ENCODE results near the gene APOBEC3B. TPM values are rescaled to one million over a fixed set of nuclear protein-coding genes. Genes with fewer than 3 reads are reported as not detected.

Gene APOBEC3B
- polyA plus RNA-seq, 1 donor from 2014 or later: not detected

DNA sequence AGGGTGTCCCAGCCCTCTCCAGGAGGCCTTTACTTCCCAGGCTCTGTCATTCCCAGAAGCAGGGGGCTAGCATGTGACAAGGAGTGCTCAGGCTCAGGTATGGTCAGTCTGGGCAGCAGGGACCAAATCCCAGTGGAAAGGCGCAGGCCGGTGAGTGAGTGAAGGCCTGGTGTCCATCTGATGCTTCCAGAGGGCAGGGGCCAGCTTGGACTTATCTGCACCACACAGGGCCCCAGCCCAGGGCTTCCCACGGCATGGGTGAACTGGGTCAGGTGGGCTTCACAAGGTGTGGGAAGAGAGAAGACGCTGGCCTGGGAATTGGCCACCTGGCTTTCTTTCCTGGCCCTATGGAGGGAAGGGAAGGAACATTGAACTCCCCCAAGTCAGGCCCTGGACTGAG, 45.1 kb upstream of the APOBEC3B start:
- Histone ChIP-seq H3F3A (ENCODE audit: insufficient read depth, low read length, poor library complexity, severe bottlenecking) (no peaks in the 10 kb centered on the region), H3K4me2 (ENCODE audit: low read length) (no peak overlapping the region), H3K9me3 (ENCODE audit: low read length) (no peaks in the 10 kb centered on the region), H3K36me3 (ENCODE audit: insufficient read depth, low read length) (no peaks in the 10 kb centered on the region), H3K4me3 (ENCODE audit: low read length) (no peak overlapping the region), H3K79me2 (replicated peaks; ENCODE audit: insufficient read depth, low read length) (no peaks in the 10 kb centered on the region), H3K27ac (ENCODE audit: low read length) (no peak overlapping the region), H3K9ac (ENCODE audit: low read length) (no peak overlapping the region), H3K9me2 (ENCODE audit: insufficient read depth, low read length) (no peaks in the 10 kb centered on the region), H2AFZ (ENCODE audit: low read depth, low read length) (no peak overlapping the region), H3K27me3 (ENCODE audit: insufficient read depth, low read depth, low read length) (no peaks in the 10 kb centered on the region), H4K20me1 (ENCODE audit: insufficient read depth) (no peaks in the 10 kb centered on the region)
- TF ChIP-seq SMC3 (conservative IDR thresholded peaks at IDR 0.05; ENCODE audit: poor library complexity) (no peak), EP300 (conservative IDR thresholded peaks at IDR 0.05; ENCODE audit: poor library complexity, severe bottlenecking) (no peak), EZH2 (IDR thresholded peaks at IDR 0.05; ENCODE audit: borderline replicate concordance, insufficient read depth, low read length, poor library complexity, severe bottlenecking) (no peak), MXI1 (conservative IDR thresholded peaks at IDR 0.05; ENCODE audit: poor library complexity, severe bottlenecking) (no peak), TAF1 (IDR thresholded peaks at IDR 0.05; ENCODE audit: low read depth) (no peak), RAD21 (conservative IDR thresholded peaks at IDR 0.05) (no peak), POLR2AphosphoS5 (IDR thresholded peaks at IDR 0.05) (no peak)
- TF ChIP-seq, protein P1, sequence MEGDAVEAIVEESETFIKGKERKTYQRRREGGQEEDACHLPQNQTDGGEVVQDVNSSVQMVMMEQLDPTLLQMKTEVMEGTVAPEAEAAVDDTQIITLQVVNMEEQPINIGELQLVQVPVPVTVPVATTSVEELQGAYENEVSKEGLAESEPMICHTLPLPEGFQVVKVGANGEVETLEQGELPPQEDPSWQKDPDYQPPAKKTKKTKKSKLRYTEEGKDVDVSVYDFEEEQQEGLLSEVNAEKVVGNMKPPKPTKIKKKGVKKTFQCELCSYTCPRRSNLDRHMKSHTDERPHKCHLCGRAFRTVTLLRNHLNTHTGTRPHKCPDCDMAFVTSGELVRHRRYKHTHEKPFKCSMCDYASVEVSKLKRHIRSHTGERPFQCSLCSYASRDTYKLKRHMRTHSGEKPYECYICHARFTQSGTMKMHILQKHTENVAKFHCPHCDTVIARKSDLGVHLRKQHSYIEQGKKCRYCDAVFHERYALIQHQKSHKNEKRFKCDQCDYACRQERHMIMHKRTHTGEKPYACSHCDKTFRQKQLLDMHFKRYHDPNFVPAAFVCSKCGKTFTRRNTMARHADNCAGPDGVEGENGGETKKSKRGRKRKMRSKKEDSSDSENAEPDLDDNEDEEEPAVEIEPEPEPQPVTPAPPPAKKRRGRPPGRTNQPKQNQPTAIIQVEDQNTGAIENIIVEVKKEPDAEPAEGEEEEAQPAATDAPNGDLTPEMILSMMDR (IDR thresholded peaks at IDR 0.05; ENCODE audit: poor library complexity, severe bottlenecking): no peak
- TF ChIP-seq, protein P2, sequence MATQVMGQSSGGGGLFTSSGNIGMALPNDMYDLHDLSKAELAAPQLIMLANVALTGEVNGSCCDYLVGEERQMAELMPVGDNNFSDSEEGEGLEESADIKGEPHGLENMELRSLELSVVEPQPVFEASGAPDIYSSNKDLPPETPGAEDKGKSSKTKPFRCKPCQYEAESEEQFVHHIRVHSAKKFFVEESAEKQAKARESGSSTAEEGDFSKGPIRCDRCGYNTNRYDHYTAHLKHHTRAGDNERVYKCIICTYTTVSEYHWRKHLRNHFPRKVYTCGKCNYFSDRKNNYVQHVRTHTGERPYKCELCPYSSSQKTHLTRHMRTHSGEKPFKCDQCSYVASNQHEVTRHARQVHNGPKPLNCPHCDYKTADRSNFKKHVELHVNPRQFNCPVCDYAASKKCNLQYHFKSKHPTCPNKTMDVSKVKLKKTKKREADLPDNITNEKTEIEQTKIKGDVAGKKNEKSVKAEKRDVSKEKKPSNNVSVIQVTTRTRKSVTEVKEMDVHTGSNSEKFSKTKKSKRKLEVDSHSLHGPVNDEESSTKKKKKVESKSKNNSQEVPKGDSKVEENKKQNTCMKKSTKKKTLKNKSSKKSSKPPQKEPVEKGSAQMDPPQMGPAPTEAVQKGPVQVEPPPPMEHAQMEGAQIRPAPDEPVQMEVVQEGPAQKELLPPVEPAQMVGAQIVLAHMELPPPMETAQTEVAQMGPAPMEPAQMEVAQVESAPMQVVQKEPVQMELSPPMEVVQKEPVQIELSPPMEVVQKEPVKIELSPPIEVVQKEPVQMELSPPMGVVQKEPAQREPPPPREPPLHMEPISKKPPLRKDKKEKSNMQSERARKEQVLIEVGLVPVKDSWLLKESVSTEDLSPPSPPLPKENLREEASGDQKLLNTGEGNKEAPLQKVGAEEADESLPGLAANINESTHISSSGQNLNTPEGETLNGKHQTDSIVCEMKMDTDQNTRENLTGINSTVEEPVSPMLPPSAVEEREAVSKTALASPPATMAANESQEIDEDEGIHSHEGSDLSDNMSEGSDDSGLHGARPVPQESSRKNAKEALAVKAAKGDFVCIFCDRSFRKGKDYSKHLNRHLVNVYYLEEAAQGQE (IDR thresholded peaks at IDR 0.05; ENCODE audit: borderline replicate concordance): no peak

DNA sequence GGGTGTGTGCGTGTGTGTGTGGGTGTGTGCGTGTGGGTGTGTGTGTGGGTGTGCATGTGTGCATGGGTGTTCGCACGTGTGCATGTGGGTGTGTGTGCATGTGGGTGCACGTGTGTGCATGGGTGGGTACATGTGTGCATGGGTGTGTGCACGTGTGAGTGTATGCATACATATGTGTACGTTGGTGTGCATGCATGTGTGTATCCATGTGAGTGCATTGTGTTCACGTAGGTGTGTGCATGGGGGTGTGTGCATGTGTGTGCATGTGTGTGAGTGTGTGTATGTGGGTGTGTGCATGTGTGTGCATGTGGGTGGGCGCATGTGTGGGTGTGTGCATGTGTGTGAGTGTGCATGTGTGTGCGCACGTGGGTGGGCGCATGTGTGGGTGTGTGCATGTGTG, 44.6 kb upstream of the APOBEC3B start:
- Histone ChIP-seq H3K36me3 (ENCODE audit: insufficient read depth, low read length) (no peaks in the 10 kb centered on the region), H3K9me2 (ENCODE audit: insufficient read depth, low read length) (no peaks in the 10 kb centered on the region), H4K20me1 (ENCODE audit: insufficient read depth) (no peaks in the 10 kb centered on the region), H3K27ac (ENCODE audit: low read length) (no peak overlapping the region), H3K9ac (ENCODE audit: low read length) (no peak overlapping the region), H3K4me3 (ENCODE audit: low read length) (no peak overlapping the region), H3K27me3 (ENCODE audit: insufficient read depth, low read depth, low read length) (no peaks in the 10 kb centered on the region), H2AFZ (ENCODE audit: low read depth, low read length) (no peak overlapping the region), H3K4me2 (ENCODE audit: low read length) (no peak overlapping the region), H3K9me3 (ENCODE audit: low read length) (no peaks in the 10 kb centered on the region), H3F3A (ENCODE audit: insufficient read depth, low read length, poor library complexity, severe bottlenecking) (no peaks in the 10 kb centered on the region), H3K79me2 (replicated peaks; ENCODE audit: insufficient read depth, low read length) (no peaks in the 10 kb centered on the region)
- TF ChIP-seq, protein P2 (IDR thresholded peaks at IDR 0.05; ENCODE audit: borderline replicate concordance): no peak
- TF ChIP-seq SMC3 (conservative IDR thresholded peaks at IDR 0.05; ENCODE audit: poor library complexity) (no peak), POLR2AphosphoS5 (IDR thresholded peaks at IDR 0.05) (no peak), RAD21 (conservative IDR thresholded peaks at IDR 0.05) (no peak), EZH2 (IDR thresholded peaks at IDR 0.05; ENCODE audit: borderline replicate concordance, insufficient read depth, low read length, poor library complexity, severe bottlenecking) (no peak)
- TF ChIP-seq, protein P1 (IDR thresholded peaks at IDR 0.05; ENCODE audit: poor library complexity, severe bottlenecking): no peak

Measured in neural cell (in vitro differentiated cells).